ENCODE results near the gene PTPRM.

Gene PTPRM

DNA sequence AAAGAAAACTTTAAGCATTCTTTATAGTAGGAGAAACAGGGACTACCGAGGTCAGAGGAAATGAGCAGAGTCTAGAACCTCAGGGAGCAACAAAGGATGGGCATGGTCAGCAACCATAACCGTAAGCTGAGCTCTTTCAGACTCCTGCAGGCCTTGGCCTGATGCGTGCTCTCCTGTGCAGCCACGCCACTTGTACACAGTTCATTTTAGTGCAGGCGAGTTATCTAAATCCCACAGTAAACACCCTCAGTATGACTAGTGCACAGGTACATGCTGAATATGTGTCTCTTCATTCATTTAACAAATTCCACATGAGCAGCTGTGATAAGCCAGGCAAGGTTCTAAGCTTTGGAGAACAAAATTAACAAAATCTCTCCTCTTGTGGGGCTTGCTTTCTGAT lies 640.9 kb downstream of the PTPRM start:
- H3K27ac ChIP-seq, result no peak overlapping the region
- TF ChIP-seq, protein P1, sequence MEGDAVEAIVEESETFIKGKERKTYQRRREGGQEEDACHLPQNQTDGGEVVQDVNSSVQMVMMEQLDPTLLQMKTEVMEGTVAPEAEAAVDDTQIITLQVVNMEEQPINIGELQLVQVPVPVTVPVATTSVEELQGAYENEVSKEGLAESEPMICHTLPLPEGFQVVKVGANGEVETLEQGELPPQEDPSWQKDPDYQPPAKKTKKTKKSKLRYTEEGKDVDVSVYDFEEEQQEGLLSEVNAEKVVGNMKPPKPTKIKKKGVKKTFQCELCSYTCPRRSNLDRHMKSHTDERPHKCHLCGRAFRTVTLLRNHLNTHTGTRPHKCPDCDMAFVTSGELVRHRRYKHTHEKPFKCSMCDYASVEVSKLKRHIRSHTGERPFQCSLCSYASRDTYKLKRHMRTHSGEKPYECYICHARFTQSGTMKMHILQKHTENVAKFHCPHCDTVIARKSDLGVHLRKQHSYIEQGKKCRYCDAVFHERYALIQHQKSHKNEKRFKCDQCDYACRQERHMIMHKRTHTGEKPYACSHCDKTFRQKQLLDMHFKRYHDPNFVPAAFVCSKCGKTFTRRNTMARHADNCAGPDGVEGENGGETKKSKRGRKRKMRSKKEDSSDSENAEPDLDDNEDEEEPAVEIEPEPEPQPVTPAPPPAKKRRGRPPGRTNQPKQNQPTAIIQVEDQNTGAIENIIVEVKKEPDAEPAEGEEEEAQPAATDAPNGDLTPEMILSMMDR (conservative IDR thresholded peaks at IDR 0.05), result no peak

- H3K27ac ChIP-seq, result no peak overlapping the region
- TF ChIP-seq, protein P1 (conservative IDR thresholded peaks at IDR 0.05), result no peak
These were observed 641.6 kb downstream of the PTPRM start for GRCh38 chr18:8208716-8209115.

GRCh38 chr18:8212896-8213780 lies 646.0 kb downstream of the PTPRM start:
- H3K27ac ChIP-seq, result no peak overlapping the region

GRCh38 chr18:8215741-8216140 lies 648.6 kb downstream of the PTPRM start:
- no peak overlapping the region for H3K27ac ChIP-seq
- TF ChIP-seq, protein P1 (conservative IDR thresholded peaks at IDR 0.05), result no peak

More at GRCh38 chr18:8212896-8213780, 646.0 kb downstream of the PTPRM start:
- TF ChIP-seq, protein P1 (conservative IDR thresholded peaks at IDR 0.05), result no peak

DNA sequence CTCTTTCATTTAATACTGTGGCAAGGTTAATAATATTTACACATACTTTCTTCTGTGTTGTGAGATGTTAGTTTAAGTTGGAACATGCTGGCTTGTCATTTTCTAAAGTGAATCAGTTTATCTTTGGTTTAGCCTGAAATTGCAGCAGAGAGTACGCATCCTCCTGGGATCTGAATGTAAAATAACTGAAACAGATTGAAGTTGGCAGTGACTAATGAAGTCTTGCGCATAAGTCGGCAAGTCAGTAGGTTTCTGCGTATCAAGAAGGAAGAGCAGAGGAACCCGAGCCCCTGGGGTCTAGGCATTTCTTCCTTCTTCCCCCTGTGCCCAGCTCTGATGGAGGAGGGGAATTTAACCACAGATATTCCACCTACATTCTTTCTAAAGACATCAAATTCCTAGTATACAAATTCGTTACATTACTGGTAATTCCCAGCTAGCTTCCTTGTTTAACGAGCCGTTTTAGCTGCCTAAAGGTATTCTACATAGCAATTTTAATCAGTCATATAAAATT lies 650.0 kb downstream of the PTPRM start:
- H3K27ac ChIP-seq, result peak overlapping the region; percentile 36; the same call in 1 of the 2 replicates
- TF ChIP-seq, protein P1 (conservative IDR thresholded peaks at IDR 0.05), result no peak

DNA sequence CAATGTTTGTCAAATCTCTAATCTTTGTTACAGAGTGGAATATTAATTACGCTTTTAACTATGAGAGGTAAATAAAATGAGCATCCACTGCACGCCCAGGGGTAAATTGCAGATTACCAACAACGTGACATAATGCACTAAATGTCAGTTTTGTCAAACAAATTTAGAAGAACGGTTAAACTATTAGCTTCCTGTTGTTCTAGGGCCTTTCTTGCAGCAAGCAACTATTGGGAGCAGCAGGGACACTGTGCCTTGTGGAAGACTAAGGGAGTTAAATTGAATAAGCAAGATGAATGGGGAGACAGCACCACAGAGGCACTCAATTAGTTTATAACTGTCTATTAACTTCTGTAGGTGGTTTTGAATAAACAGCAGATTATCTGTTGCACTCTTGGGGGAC lies 651.1 kb downstream of the PTPRM start:
- TF ChIP-seq, protein P1 (conservative IDR thresholded peaks at IDR 0.05), result no peak
- H3K27ac ChIP-seq, result peak overlapping the region; percentile 36

- TF ChIP-seq, protein P1 (conservative IDR thresholded peaks at IDR 0.05), result no peak
- H3K27ac ChIP-seq, result no peak overlapping the region
These were observed 654.3 kb downstream of the PTPRM start for GRCh38 chr18:8221452-8221851.
